ENCODE data around the gene SPRR2E. TPM values are rescaled to one million over a fixed set of nuclear protein-coding genes. Genes with fewer than 3 reads are reported as not detected.

SPRR2E gene
- total RNA-seq, result 1.1 and 21.5 TPM in 2 replicates

GRCh38 chr1:153094426-153094825, at the start of gene SPRR2E:
Gene SPRR2E (minus strand): TSS chr1:153094526. CDS start chr1:153093751, 775 bp downstream.

GRCh38 chr1:153113416-153113815, 19.1 kb upstream of the SPRR2E start, which contains the start of gene SPRR2F:
Gene SPRR2F (minus strand): TSS chr1:153113516. CDS start chr1:153112733, 783 bp downstream.

DNA sequence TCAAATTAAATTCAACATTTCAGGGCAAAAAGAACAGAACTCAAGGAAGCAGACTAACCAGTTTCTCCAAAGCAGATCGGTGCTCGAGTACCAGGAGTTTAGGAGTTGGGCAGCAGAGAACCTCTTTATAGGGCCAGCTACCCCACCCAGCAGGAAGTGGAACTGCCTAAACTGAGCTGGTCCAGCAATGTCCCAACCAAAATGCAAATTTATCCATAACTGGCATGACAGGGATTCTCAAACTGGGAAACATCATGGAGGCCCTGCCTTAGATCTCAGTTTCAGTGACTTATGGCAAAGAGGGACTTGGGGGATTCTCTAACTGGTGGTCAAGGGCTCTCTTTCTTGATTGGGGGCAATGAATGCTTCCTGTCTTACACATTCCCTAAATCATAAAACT, 22.8 kb downstream of the SPRR2E start, which contains the start of gene SPRR2B:
TSS of gene SPRR2B (minus strand) at position 101 of the 400 bp plus-strand sequence. CDS start 772 bp downstream, outside the sequence.

DNA sequence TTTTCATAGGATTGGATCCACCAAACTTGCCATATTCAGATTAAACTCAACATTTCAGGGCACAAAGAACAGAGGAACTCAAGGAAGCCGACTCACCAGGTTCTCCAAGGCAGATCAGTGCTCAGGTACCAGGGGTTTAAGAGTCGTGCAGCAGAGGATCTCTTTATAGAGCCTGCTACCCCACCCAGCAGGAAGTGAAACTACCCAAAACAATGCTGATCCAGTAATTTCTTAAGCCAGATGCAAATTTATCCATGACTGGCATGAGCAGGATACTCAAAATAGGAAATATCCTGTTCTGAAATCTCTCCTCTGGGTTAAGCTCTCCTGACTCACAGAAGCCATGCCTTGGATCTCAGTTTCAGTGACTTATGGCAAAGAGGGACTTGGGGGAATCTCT, 37.0 kb downstream of the SPRR2E start, which contains the start of gene SPRR2A:
TSS of gene SPRR2A (minus strand) at position 138 of the 400 bp plus-strand sequence. CDS start 777 bp downstream, outside the sequence.

Other genes with a start within 250 kb of the SPRR2E start
- gene LCE7A, start 234.5 kb downstream of the SPRR2E start, total RNA-seq, result not detected in 2 replicates
- not detected in 2 replicates for gene SMCP, start 216.2 kb downstream of the SPRR2E start, total RNA-seq
- gene IVL, start 186.0 kb downstream of the SPRR2E start, total RNA-seq, result 18.8 and 30.8 TPM in 2 replicates
- not detected in 2 replicates for gene SPRR5, start 147.3 kb downstream of the SPRR2E start, total RNA-seq
- gene SPRR4, start 123.9 kb downstream of the SPRR2E start, total RNA-seq, result not detected in 2 replicates
- 3.1 and 9.5 TPM in 2 replicates for gene SPRR1A, start 110.4 kb downstream of the SPRR2E start, total RNA-seq
- 67.3 and 122 TPM in 2 replicates for gene SPRR3, start 92.8 kb downstream of the SPRR2E start, total RNA-seq
- 53.0 and 86.5 TPM in 2 replicates for gene SPRR1B, start 63.3 kb downstream of the SPRR2E start, total RNA-seq
- gene SPRR2D, start 53.4 kb downstream of the SPRR2E start, total RNA-seq, result 5.7 and 47.8 TPM in 2 replicates
- 4.8 and 25.3 TPM in 2 replicates for gene SPRR2A, start 37.0 kb downstream of the SPRR2E start, total RNA-seq
- 1.0 TPM in 1 of 2 replicates, not detected in the other for gene SPRR2B, start 22.9 kb downstream of the SPRR2E start, total RNA-seq
- gene SPRR2F, start 19.0 kb upstream of the SPRR2E start, total RNA-seq, result not detected in 2 replicates
- 2.1 TPM in 1 of 2 replicates, not detected in the other for gene SPRR2G, start 56.4 kb upstream of the SPRR2E start, total RNA-seq
- gene LELP1, start 108.9 kb upstream of the SPRR2E start, total RNA-seq, result not detected in 2 replicates
- gene PRR9, start 123.1 kb upstream of the SPRR2E start, total RNA-seq, result 2.1 TPM in 1 of 2 replicates, not detected in the other
- gene LORICRIN, start 165.2 kb upstream of the SPRR2E start, total RNA-seq, result not detected in 2 replicates
- gene PGLYRP3, start 218.4 kb upstream of the SPRR2E start, total RNA-seq, result 2.4 and 4.7 TPM in 2 replicates

Data from nasal cavity respiratory epithelium epithelial cell of viscerocranial mucosa (primary cell).